ENCODE results near the gene HMG20A.
A peak's percentile ranks its signal among the peaks of the same experiment; 100 is the strongest.

The HMG20A gene

GRCh38 chr15:77420610-77421369 lies at the start of gene HMG20A:
TSS of gene HMG20A (plus strand) at chr15:77420888. CDS start at chr15:77458408, 37,520 bp downstream.
- H3K4me1 ChIP-seq (ENCODE audit: insufficient read depth, low read length) = peaks cover 22% of the 10 kb centered on the region
- peak within 1 kb of the TSS; percentile 92 for H3K4me3 ChIP-seq (ENCODE audit: low read length)
- H3K36me3 ChIP-seq (ENCODE audit: insufficient read depth, low read length) = no peaks in the 10 kb centered on the region
- no peaks in the 10 kb centered on the region for H3K9me3 ChIP-seq (ENCODE audit: low read length)
- H2AFZ ChIP-seq (ENCODE audit: low read depth, low read length) = peak within 1 kb of the TSS; percentile 97
- H3K27me3 ChIP-seq (ENCODE audit: insufficient read depth, low read length) = no peaks in the 10 kb centered on the region

- no peaks in the 10 kb centered on the region for H3K9me3 ChIP-seq (ENCODE audit: low read length)
- no peaks in the 10 kb centered on the region for H3K36me3 ChIP-seq (ENCODE audit: insufficient read depth, low read length)
- H3K4me1 ChIP-seq (ENCODE audit: insufficient read depth, low read length) = peaks cover 10% of the 10 kb centered on the region
- H2AFZ ChIP-seq (ENCODE audit: low read depth, low read length) = no peak overlapping the region
- H3K4me3 ChIP-seq (ENCODE audit: low read length) = no peak overlapping the region
- H3K27me3 ChIP-seq (ENCODE audit: insufficient read depth, low read length) = no peaks in the 10 kb centered on the region
Measured at GRCh38 chr15:77371850-77372563, 48.7 kb upstream of the HMG20A start.

- peaks cover 10% of the 10 kb centered on the region for H3K4me1 ChIP-seq (ENCODE audit: insufficient read depth, low read length)
- no peak overlapping the region for H2AFZ ChIP-seq (ENCODE audit: low read depth, low read length)
- H3K27me3 ChIP-seq (ENCODE audit: insufficient read depth, low read length) = no peaks in the 10 kb centered on the region
- no peaks in the 10 kb centered on the region for H3K9me3 ChIP-seq (ENCODE audit: low read length)
- H3K4me3 ChIP-seq (ENCODE audit: low read length) = no peak overlapping the region
- H3K36me3 ChIP-seq (ENCODE audit: insufficient read depth, low read length) = no peaks in the 10 kb centered on the region
Measured at GRCh38 chr15:77373441-77373840, 47.2 kb upstream of the HMG20A start.

GRCh38 chr15:77375133-77375532 lies 45.6 kb upstream of the HMG20A start:
- Histone ChIP-seq H3K27me3 (ENCODE audit: insufficient read depth, low read length) (no peaks in the 10 kb centered on the region), H2AFZ (ENCODE audit: low read depth, low read length) (no peak overlapping the region), H3K36me3 (ENCODE audit: insufficient read depth, low read length) (no peaks in the 10 kb centered on the region), H3K4me3 (ENCODE audit: low read length) (no peak overlapping the region), H3K9me3 (ENCODE audit: low read length) (peaks cover 2% of the 10 kb centered on the region), H3K4me1 (ENCODE audit: insufficient read depth, low read length) (peaks cover 10% of the 10 kb centered on the region)

GRCh38 chr15:77376770-77377169 lies 43.9 kb upstream of the HMG20A start:
- no peak overlapping the region for H3K4me3 ChIP-seq (ENCODE audit: low read length)
- peaks cover 2% of the 10 kb centered on the region for H3K9me3 ChIP-seq (ENCODE audit: low read length)
- H3K4me1 ChIP-seq (ENCODE audit: insufficient read depth, low read length) = peaks cover 9% of the 10 kb centered on the region
- no peak overlapping the region for H2AFZ ChIP-seq (ENCODE audit: low read depth, low read length)
- no peaks in the 10 kb centered on the region for H3K27me3 ChIP-seq (ENCODE audit: insufficient read depth, low read length)
- no peaks in the 10 kb centered on the region for H3K36me3 ChIP-seq (ENCODE audit: insufficient read depth, low read length)

GRCh38 chr15:77380033-77380432 lies 40.7 kb upstream of the HMG20A start:
- H3K27me3 ChIP-seq (ENCODE audit: insufficient read depth, low read length) = no peaks in the 10 kb centered on the region
- H3K36me3 ChIP-seq (ENCODE audit: insufficient read depth, low read length) = no peaks in the 10 kb centered on the region
- no peaks in the 10 kb centered on the region for H3K4me1 ChIP-seq (ENCODE audit: insufficient read depth, low read length)
- H3K9me3 ChIP-seq (ENCODE audit: low read length) = peaks cover 2% of the 10 kb centered on the region
- H3K4me3 ChIP-seq (ENCODE audit: low read length) = no peak overlapping the region
- H2AFZ ChIP-seq (ENCODE audit: low read depth, low read length) = no peak overlapping the region

- peaks cover 2% of the 10 kb centered on the region for H3K9me3 ChIP-seq (ENCODE audit: low read length)
- H3K27me3 ChIP-seq (ENCODE audit: insufficient read depth, low read length) = no peaks in the 10 kb centered on the region
- no peaks in the 10 kb centered on the region for H3K36me3 ChIP-seq (ENCODE audit: insufficient read depth, low read length)
- H2AFZ ChIP-seq (ENCODE audit: low read depth, low read length) = no peak overlapping the region
- no peaks in the 10 kb centered on the region for H3K4me1 ChIP-seq (ENCODE audit: insufficient read depth, low read length)
- H3K4me3 ChIP-seq (ENCODE audit: low read length) = no peak overlapping the region
Measured at GRCh38 chr15:77384086-77384485, 36.6 kb upstream of the HMG20A start.

GRCh38 chr15:77384589-77385359 lies 35.9 kb upstream of the HMG20A start:
- no peaks in the 10 kb centered on the region for H3K4me1 ChIP-seq (ENCODE audit: insufficient read depth, low read length)
- peaks cover 2% of the 10 kb centered on the region for H3K9me3 ChIP-seq (ENCODE audit: low read length)
- H2AFZ ChIP-seq (ENCODE audit: low read depth, low read length) = no peak overlapping the region
- H3K4me3 ChIP-seq (ENCODE audit: low read length) = no peak overlapping the region
- H3K27me3 ChIP-seq (ENCODE audit: insufficient read depth, low read length) = no peaks in the 10 kb centered on the region
- H3K36me3 ChIP-seq (ENCODE audit: insufficient read depth, low read length) = no peaks in the 10 kb centered on the region

- H3K4me1 ChIP-seq (ENCODE audit: insufficient read depth, low read length) = no peaks in the 10 kb centered on the region
- H3K9me3 ChIP-seq (ENCODE audit: low read length) = no peaks in the 10 kb centered on the region
- no peaks in the 10 kb centered on the region for H3K36me3 ChIP-seq (ENCODE audit: insufficient read depth, low read length)
- H3K4me3 ChIP-seq (ENCODE audit: low read length) = no peak overlapping the region
- H2AFZ ChIP-seq (ENCODE audit: low read depth, low read length) = no peak overlapping the region
- H3K27me3 ChIP-seq (ENCODE audit: insufficient read depth, low read length) = no peaks in the 10 kb centered on the region
Measured at GRCh38 chr15:77386626-77387025, 34.1 kb upstream of the HMG20A start.

- Histone ChIP-seq H3K27me3 (ENCODE audit: insufficient read depth, low read length) (no peaks in the 10 kb centered on the region), H3K4me3 (ENCODE audit: low read length) (no peak overlapping the region), H3K4me1 (ENCODE audit: insufficient read depth, low read length) (no peaks in the 10 kb centered on the region), H2AFZ (ENCODE audit: low read depth, low read length) (no peak overlapping the region), H3K36me3 (ENCODE audit: insufficient read depth, low read length) (no peaks in the 10 kb centered on the region), H3K9me3 (ENCODE audit: low read length) (no peaks in the 10 kb centered on the region)
Measured at GRCh38 chr15:77387365-77388105, 33.2 kb upstream of the HMG20A start.

GRCh38 chr15:77391372-77391951 lies 29.2 kb upstream of the HMG20A start:
- Histone ChIP-seq H3K4me3 (ENCODE audit: low read length) (no peak overlapping the region), H2AFZ (ENCODE audit: low read depth, low read length) (no peak overlapping the region), H3K4me1 (ENCODE audit: insufficient read depth, low read length) (no peaks in the 10 kb centered on the region), H3K9me3 (ENCODE audit: low read length) (no peaks in the 10 kb centered on the region), H3K27me3 (ENCODE audit: insufficient read depth, low read length) (no peaks in the 10 kb centered on the region), H3K36me3 (ENCODE audit: insufficient read depth, low read length) (no peaks in the 10 kb centered on the region)

- no peaks in the 10 kb centered on the region for H3K36me3 ChIP-seq (ENCODE audit: insufficient read depth, low read length)
- no peak overlapping the region for H2AFZ ChIP-seq (ENCODE audit: low read depth, low read length)
- no peaks in the 10 kb centered on the region for H3K9me3 ChIP-seq (ENCODE audit: low read length)
- no peak overlapping the region for H3K4me3 ChIP-seq (ENCODE audit: low read length)
- no peaks in the 10 kb centered on the region for H3K4me1 ChIP-seq (ENCODE audit: insufficient read depth, low read length)
- H3K27me3 ChIP-seq (ENCODE audit: insufficient read depth, low read length) = no peaks in the 10 kb centered on the region
Measured at GRCh38 chr15:77392762-77393470, 27.8 kb upstream of the HMG20A start.

Measured in neuron (in vitro differentiated cells).